ENCODE results near the gene PPP1R1A. TPM values are rescaled to one million over a fixed set of nuclear protein-coding genes. Genes with fewer than 3 reads are reported as not detected.
A peak's percentile ranks its signal among the peaks of the same experiment; 100 is the strongest.

The PPP1R1A gene
- total RNA-seq, 3 donors from 2014 or later, result 0.52 to 30.0 (median 0.75) TPM

DNA sequence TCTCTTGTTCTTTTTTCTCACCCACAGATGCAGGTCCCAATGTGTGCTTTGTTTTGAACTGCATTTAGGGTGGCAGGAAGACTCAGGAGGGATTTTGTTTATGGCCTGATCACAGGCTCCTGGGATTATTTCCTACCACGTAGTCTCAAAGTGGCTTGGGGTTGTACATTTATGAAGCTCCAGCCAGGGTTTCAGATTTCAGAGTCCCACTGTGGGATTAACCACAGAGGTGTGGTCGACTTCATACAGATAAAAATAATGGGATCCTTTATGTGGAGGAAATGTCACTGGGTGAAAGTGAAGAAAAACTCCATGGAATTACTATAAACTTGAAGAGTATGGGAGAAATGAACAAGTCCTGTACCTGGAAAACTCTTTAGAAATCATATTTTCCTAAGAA, 14.2 kb upstream of the PPP1R1A start:
- no peak overlapping the region for H3K4me3 ChIP-seq
- intact Hi-C loops (cut with DNase I, micrococcal nuclease), result no loop called here
- H3K9me3 ChIP-seq, result no peaks in the 10 kb centered on the region
- TF ChIP-seq, protein P1, sequence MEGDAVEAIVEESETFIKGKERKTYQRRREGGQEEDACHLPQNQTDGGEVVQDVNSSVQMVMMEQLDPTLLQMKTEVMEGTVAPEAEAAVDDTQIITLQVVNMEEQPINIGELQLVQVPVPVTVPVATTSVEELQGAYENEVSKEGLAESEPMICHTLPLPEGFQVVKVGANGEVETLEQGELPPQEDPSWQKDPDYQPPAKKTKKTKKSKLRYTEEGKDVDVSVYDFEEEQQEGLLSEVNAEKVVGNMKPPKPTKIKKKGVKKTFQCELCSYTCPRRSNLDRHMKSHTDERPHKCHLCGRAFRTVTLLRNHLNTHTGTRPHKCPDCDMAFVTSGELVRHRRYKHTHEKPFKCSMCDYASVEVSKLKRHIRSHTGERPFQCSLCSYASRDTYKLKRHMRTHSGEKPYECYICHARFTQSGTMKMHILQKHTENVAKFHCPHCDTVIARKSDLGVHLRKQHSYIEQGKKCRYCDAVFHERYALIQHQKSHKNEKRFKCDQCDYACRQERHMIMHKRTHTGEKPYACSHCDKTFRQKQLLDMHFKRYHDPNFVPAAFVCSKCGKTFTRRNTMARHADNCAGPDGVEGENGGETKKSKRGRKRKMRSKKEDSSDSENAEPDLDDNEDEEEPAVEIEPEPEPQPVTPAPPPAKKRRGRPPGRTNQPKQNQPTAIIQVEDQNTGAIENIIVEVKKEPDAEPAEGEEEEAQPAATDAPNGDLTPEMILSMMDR (IDR thresholded peaks at IDR 0.05), result no peak
- ATAC-seq, result no peak
- DNase-seq, result no peak
- H3K36me3 ChIP-seq (ENCODE audit: low read depth), result no peaks in the 10 kb centered on the region
- H3K4me1 ChIP-seq (ENCODE audit: low read depth), result no peaks in the 10 kb centered on the region

DNA sequence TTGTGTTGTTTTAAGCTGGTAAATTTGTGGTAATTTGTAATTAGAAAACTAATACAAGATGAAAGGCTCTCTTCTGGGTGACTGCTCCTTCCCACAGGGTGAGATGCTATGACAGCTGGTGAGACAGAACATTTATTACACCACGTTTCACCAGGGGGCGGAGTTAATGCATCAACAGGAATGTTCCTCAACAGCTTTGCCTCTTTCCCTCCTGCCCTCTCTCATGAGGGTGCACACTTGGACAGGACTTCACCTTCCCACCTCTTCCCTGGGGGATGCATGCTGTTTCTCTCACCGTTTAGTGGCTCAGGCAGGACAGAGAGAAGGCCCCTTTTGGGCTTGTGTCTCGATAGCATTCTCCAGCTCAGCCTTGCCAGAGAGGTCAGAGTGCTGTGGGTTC, 13.4 kb upstream of the PPP1R1A start:
- no peak for ATAC-seq
- Histone ChIP-seq H3K9me3 (no peaks in the 10 kb centered on the region), H3K4me3 (no peak overlapping the region), H3K4me1 (ENCODE audit: low read depth) (no peaks in the 10 kb centered on the region), H3K36me3 (ENCODE audit: low read depth) (no peaks in the 10 kb centered on the region)
- TF ChIP-seq, protein P1 (IDR thresholded peaks at IDR 0.05), result no peak
- DNase-seq, result no peak
- intact Hi-C loops (cut with DNase I, micrococcal nuclease), result no loop called here

DNA sequence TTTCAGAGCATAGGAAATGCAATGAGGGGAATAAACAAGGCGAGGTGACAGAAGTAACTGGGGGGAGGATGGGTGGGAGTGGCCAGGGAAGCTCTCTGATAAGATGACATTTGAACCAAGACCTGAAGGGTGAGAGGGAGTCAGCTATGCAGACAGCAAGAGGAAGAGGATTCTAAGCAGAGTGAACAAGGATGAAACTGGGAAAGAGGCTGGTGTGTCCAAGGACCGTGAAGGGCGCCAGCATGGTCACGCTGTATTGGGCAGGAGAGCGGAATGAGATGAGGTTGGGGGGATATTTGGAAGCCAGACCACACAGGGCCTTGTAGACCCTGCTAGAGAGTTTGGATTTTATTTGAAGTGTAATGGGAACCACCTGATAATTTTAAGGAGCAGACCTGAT, 10.5 kb upstream of the PPP1R1A start:
- intact Hi-C loops (cut with DNase I, micrococcal nuclease), result no loop called here
- ATAC-seq (no peak), DNase-seq (no peak)
- Histone ChIP-seq H3K9me3 (no peaks in the 10 kb centered on the region), H3K36me3 (ENCODE audit: low read depth) (no peaks in the 10 kb centered on the region), H3K4me1 (ENCODE audit: low read depth) (no peaks in the 10 kb centered on the region), H3K4me3 (no peak overlapping the region)
- TF ChIP-seq, protein P1 (IDR thresholded peaks at IDR 0.05), result no peak

DNA sequence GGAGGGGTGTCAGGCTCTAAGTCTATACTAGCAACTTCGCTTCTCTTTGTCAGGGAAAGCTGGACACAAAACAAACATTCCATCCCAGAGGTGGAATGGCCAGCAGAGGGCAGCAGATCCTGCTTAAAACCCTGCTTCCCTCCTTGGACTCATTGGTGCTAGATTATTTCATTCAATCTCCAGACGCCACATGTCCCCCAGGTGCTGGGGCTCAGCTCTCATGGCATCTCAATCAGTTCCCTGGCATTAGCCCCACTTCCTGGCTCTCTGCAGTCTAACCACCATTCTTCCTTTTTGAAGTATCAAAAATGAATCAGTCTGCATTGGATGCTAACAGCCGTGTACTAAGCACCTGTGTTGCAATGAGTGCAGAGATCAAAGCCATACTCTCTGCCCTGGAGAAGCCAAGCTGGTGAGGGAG, 8.1 kb upstream of the PPP1R1A start:
- H3K4me3 ChIP-seq, result no peak overlapping the region
- TF ChIP-seq, protein P1 (IDR thresholded peaks at IDR 0.05), result peak; percentile 66

DNA sequence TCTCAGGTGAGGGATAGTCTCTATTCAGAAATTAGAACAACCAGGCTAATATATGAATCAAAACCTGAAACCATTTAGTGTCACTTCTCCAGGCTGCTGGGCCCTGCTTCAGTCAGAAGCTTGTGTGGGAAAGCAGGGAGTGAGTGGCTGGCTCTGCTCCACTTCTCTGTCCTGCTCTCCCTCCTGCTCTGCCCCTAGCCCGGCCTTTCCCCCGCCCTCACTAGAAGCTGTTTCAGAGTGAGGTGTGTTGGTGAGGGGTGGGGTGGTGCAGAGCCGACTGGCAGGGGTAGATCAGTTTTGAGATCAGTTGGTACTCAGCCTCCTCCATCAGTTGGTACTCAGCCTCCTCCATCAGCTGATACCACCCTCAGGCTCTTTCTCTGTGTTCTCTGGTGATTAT, 7.0 kb upstream of the PPP1R1A start:
- no peaks in the 10 kb centered on the region for H3K9me3 ChIP-seq
- intact Hi-C loops (cut with DNase I, micrococcal nuclease), result no loop called here
- H3K4me3 ChIP-seq, result no peak overlapping the region
- DNase-seq, result no peak
- no peaks in the 10 kb centered on the region for H3K36me3 ChIP-seq (ENCODE audit: low read depth)
- ATAC-seq, result no peak
- TF ChIP-seq, protein P1 (IDR thresholded peaks at IDR 0.05), result no peak
- H3K4me1 ChIP-seq (ENCODE audit: low read depth), result no peaks in the 10 kb centered on the region

More for the DNA sequence above, 8.1 kb upstream of the PPP1R1A start:
- peak in 2 of 3 donors; percentile 64 to 82 for DNase-seq
- Histone ChIP-seq H3K4me1 (ENCODE audit: low read depth) (no peaks in the 10 kb centered on the region), H3K36me3 (ENCODE audit: low read depth) (no peaks in the 10 kb centered on the region), H3K9me3 (no peaks in the 10 kb centered on the region)
- peak; percentile 65 for ATAC-seq
- intact Hi-C loops (cut with DNase I, micrococcal nuclease), result no loop called here

DNA sequence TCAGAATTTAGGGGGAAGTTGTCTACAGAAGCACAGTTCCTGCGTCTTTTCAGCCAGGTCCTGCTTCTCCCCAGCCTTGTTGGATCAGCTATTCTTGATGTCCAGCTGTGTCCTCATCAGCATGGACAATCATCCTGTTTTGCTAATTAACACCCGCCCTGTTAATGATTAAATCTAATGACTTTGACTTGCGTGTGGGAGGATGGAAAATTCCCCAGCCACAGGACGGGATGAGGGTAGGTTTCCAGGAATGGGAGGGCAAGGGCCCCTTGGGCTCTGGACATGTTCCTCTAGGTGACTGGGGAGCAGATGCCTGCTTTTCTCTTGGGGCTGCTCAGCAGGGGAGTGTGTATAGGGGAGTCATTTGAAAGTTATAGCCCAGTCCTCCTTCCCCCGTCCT, 5.3 kb upstream of the PPP1R1A start:
- intact Hi-C loops (cut with DNase I, micrococcal nuclease), result no loop called here
- no peaks in the 10 kb centered on the region for H3K9me3 ChIP-seq
- H3K36me3 ChIP-seq (ENCODE audit: low read depth), result no peaks in the 10 kb centered on the region
- no peaks in the 10 kb centered on the region for H3K4me1 ChIP-seq (ENCODE audit: low read depth)
- DNase-seq (no peak), ATAC-seq (no peak)
- no peak overlapping the region for H3K4me3 ChIP-seq
- TF ChIP-seq, protein P1 (IDR thresholded peaks at IDR 0.05), result no peak

Data from mucosa of descending colon (tissue), 3 donors.